Mesendoderm (in vitro differentiated cells): ENCODE data around the gene BLOC1S2.

Experiments used
- DNase-seq: peaks from one replicate; pipeline ENCODE4 v3.0.0; 2013
- H2AK5ac ChIP-seq: 2 replicates; pipeline ENCODE4 v1.6.1; 2013; ENCODE audit warnings: low read length, inconsistent platforms
- H2BK120ac ChIP-seq: 2 replicates; pipeline ENCODE4 v1.6.1; 2013; ENCODE audit warnings: low read depth, mild to moderate bottlenecking, low read length, moderate library complexity, mixed read lengths
- H2BK15ac ChIP-seq: replicated peaks from 2 replicates; pipeline ENCODE4 v1.6.1; 2013; ENCODE audit warnings: low read depth, mild to moderate bottlenecking, moderate library complexity
- H2BK5ac ChIP-seq: 2 replicates; pipeline ENCODE4 v1.6.1; 2013; ENCODE audit warnings: low read length, inconsistent platforms
- H3K18ac ChIP-seq: 2 replicates; pipeline ENCODE4 v1.6.1; 2013; ENCODE audit warnings: mild to moderate bottlenecking, low read length, mixed read lengths
- H3K23ac ChIP-seq: one replicate; pipeline ENCODE4 v1.6.1; 2013; ENCODE audit warnings: low read length
- H3K27ac ChIP-seq: 2 replicates; pipeline ENCODE4 v1.5.1; 2013; ENCODE audit warnings: low read depth, mild to moderate bottlenecking, inconsistent platforms, low read length, moderate library complexity
- H3K27me3 ChIP-seq: 2 replicates; pipeline ENCODE4 v1.6.1; 2013; ENCODE audit warnings: low read length, control low read depth, mild to moderate bottlenecking, inconsistent platforms; ENCODE audit not compliant: insufficient read depth, poor library complexity
- H3K36me3 ChIP-seq: 2 replicates; pipeline ENCODE4 v1.6.1; 2013; ENCODE audit warnings: low read length, inconsistent platforms; ENCODE audit not compliant: control insufficient read depth, insufficient read depth
- H3K4ac ChIP-seq: one replicate; pipeline ENCODE4 v1.6.1; 2013; ENCODE audit warnings: low read depth, mild to moderate bottlenecking, low read length, moderate library complexity
- H3K4me1 ChIP-seq: 2 replicates; pipeline ENCODE4 v1.6.1; 2013; ENCODE audit warnings: low read depth, low read length, inconsistent platforms; ENCODE audit not compliant: control insufficient read depth
- H3K4me2 ChIP-seq: 2 replicates; pipeline ENCODE4 v1.6.1; 2013; ENCODE audit warnings: low read length
- H3K4me3 ChIP-seq: 2 replicates; pipeline ENCODE4 v1.5.1; 2013; ENCODE audit warnings: mild to moderate bottlenecking, low read length
- H3K56ac ChIP-seq: one replicate; pipeline ENCODE4 v1.6.1; 2013; ENCODE audit warnings: low read length
- H3K79me1 ChIP-seq: 2 replicates; pipeline ENCODE4 v1.6.1; 2013; ENCODE audit warnings: low read length, inconsistent platforms
- H3K79me2 ChIP-seq: 2 replicates; pipeline ENCODE4 v1.6.1; 2013; ENCODE audit warnings: mild to moderate bottlenecking, low read length; ENCODE audit not compliant: control insufficient read depth, insufficient read depth
- H3K9ac ChIP-seq: 2 replicates; pipeline ENCODE4 v1.6.1; 2013; ENCODE audit warnings: low read length, inconsistent platforms
- H4K5ac ChIP-seq: one replicate; pipeline ENCODE4 v1.6.1; 2013; ENCODE audit warnings: low read length
- H4K8ac ChIP-seq: one replicate; pipeline ENCODE4 v1.6.1; 2013; ENCODE audit warnings: low read depth, mild to moderate bottlenecking, control low read depth, low read length, moderate library complexity
- WGBS: extraction: QIAGEN DNeasy Blood & Tissue Kit; methylation state at CpG from one replicate; pipeline ENCODE4 v1.1.7; 2013; ENCODE audit warnings: low lambda C conversion rate, missing lambda C conversion rate; ENCODE audit not compliant: insufficient coverage; ENCODE audit errors: extremely low coverage; 5-methylcytosine and 5-hydroxymethylcytosine counted together

The BLOC1S2 gene

DNA sequence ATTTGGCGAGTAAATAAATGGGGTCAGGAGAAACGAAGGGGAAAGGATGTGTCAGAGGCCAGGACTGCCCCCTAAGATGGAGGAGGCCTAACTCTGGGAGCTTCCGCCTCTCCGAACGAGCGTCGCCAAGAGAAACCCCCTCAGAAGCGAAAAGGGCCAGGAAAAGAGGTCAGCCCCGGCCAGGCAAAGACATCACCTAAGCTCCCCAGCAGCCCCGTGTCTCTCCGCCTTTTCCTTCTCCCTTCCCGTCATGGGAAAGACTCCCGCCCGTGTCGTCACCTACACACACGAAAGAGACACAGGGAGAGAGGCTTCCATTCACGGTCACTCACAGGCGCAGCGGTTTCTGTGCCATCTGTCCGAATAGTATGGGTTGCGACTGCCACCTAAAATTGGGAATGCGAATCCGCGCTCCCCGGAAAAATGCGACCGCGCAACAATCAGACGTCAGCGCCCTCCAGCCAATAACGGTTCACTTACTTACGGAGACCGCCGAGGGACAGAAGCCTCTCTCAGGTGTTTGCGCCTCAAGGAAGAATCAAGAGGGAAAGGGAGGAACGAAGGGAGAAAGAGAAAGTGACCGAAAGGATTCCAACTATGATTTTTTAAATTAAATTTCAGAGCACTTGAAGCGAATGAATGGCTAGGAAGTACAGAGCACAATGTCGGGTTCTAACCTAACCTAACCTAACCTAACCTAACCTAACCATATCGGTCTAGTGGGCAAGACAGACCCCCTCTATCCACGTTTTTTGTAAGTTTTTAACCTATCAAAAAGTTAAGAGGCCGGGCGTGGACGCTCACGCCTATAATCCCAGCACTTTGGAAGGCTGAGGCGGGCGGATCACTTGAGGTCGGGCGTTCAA lies 19.0 kb downstream of the BLOC1S2 start, which contains the start of gene CWF19L1:
TSS of gene CWF19L1 (minus strand) at position 400 of the 866 bp plus-strand sequence. CDS start at position 355, 45 bp downstream.
- peak within 1 kb of the TSS; percentile 95 for H3K4me3 ChIP-seq
- peak within 1 kb of the TSS; percentile 98 for H3K56ac ChIP-seq
- H3K27me3 ChIP-seq, result no peaks in the 10 kb centered on the region
- DNase-seq, result peak; percentile 93
- H3K36me3 ChIP-seq, result no peaks in the 10 kb centered on the region
- H4K5ac ChIP-seq, result peak within 1 kb of the TSS; percentile 68
- H2BK120ac ChIP-seq, result no peak within 1 kb of the TSS
- peak within 1 kb of the TSS; percentile 37 for H3K4me2 ChIP-seq
- peaks cover 4% of the 10 kb centered on the region for H3K79me2 ChIP-seq
- H3K27ac ChIP-seq, result no peak within 1 kb of the TSS
- H2BK15ac ChIP-seq, result no peak within 1 kb of the TSS
- no peaks in the 10 kb centered on the region for H3K4me1 ChIP-seq
- no peak within 1 kb of the TSS for H3K18ac ChIP-seq
- peak within 1 kb of the TSS; percentile 93 for H3K9ac ChIP-seq
- no CpG with 5 or more reads among the region's 49 CpGs for WGBS
- H2AK5ac ChIP-seq, result no peak within 1 kb of the TSS
- H2BK5ac ChIP-seq, result no peak within 1 kb of the TSS
- H3K79me1 ChIP-seq, result peaks cover 8% of the 10 kb centered on the region
- H4K8ac ChIP-seq, result peak within 1 kb of the TSS; percentile 90
- no peak within 1 kb of the TSS for H3K23ac ChIP-seq
- no peak within 1 kb of the TSS for H3K4ac ChIP-seq

GRCh38 chr10:100265821-100266485 lies 20.5 kb downstream of the BLOC1S2 start:
- no peak for DNase-seq
- Histone ChIP-seq H3K79me1 (peaks cover 9% of the 10 kb centered on the region), H3K9ac (no peak overlapping the region), H3K23ac (no peak overlapping the region), H3K4me1 (no peaks in the 10 kb centered on the region), H3K79me2 (peaks cover 4% of the 10 kb centered on the region), H3K27me3 (no peaks in the 10 kb centered on the region), H3K4me3 (no peak overlapping the region), H2BK15ac (no peak overlapping the region), H3K4me2 (no peak overlapping the region), H4K8ac (no peak overlapping the region), H2BK120ac (no peak overlapping the region), H4K5ac (no peak overlapping the region), H3K36me3 (no peaks in the 10 kb centered on the region), H3K27ac (no peak overlapping the region), H2AK5ac (no peak overlapping the region), H3K56ac (no peak overlapping the region), H2BK5ac (no peak overlapping the region), H3K18ac (no peak overlapping the region), H3K4ac (no peak overlapping the region)
- no CpG with 5 or more reads among the region's 15 CpGs for WGBS

- Histone ChIP-seq H3K23ac (no peak overlapping the region), H3K27ac (no peak overlapping the region), H3K4me1 (no peaks in the 10 kb centered on the region), H3K4ac (no peak overlapping the region), H3K4me2 (no peak overlapping the region), H3K79me1 (no peaks in the 10 kb centered on the region), H2BK15ac (no peak overlapping the region), H3K27me3 (no peaks in the 10 kb centered on the region), H3K56ac (no peak overlapping the region), H2BK120ac (no peak overlapping the region), H3K9ac (no peak overlapping the region), H3K18ac (no peak overlapping the region), H2BK5ac (no peak overlapping the region), H3K4me3 (no peak overlapping the region), H3K79me2 (no peaks in the 10 kb centered on the region), H2AK5ac (no peak overlapping the region), H4K5ac (no peak overlapping the region), H4K8ac (no peak overlapping the region), H3K36me3 (peaks cover 3% of the 10 kb centered on the region)
- no CpG with 5 or more reads among the region's 3 CpGs for WGBS
- DNase-seq, result no peak
Measured at GRCh38 chr10:100254191-100254590, 32.3 kb downstream of the BLOC1S2 start.

DNA sequence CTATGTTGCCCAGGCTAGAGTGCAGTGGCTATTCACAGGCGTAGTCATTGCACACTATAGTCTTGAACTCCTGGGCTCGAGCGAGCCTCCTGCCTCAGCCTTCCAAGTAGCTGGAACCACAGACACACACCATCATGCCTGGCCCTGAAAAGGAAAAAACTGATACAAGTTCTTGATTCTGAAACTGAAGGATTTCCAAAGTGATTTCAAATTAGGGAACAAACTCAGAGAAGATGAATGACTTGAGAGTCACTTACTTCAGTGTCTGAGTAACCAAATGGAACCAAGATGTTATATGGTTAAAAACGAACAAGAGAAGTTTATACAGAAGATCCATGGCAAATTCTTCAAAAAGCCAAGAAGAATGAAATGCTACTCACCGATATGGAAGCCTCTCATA lies 33.4 kb downstream of the BLOC1S2 start:
- H3K9ac ChIP-seq, result no peak overlapping the region
- H3K4me1 ChIP-seq, result no peaks in the 10 kb centered on the region
- H3K4me3 ChIP-seq, result no peak overlapping the region
- H3K4ac ChIP-seq, result no peak overlapping the region
- WGBS, result no CpG with 5 or more reads among the region's 5 CpGs
- H3K4me2 ChIP-seq, result no peak overlapping the region
- no peak overlapping the region for H4K5ac ChIP-seq
- H3K79me2 ChIP-seq, result no peaks in the 10 kb centered on the region
- no peaks in the 10 kb centered on the region for H3K79me1 ChIP-seq
- H2AK5ac ChIP-seq, result no peak overlapping the region
- H3K18ac ChIP-seq, result no peak overlapping the region
- no peak overlapping the region for H3K23ac ChIP-seq
- H4K8ac ChIP-seq, result no peak overlapping the region
- no peak overlapping the region for H2BK15ac ChIP-seq
- H3K56ac ChIP-seq, result no peak overlapping the region
- no peak for DNase-seq
- H2BK120ac ChIP-seq, result no peak overlapping the region
- H3K36me3 ChIP-seq, result peaks cover 3% of the 10 kb centered on the region
- H2BK5ac ChIP-seq, result no peak overlapping the region
- no peaks in the 10 kb centered on the region for H3K27me3 ChIP-seq
- no peak overlapping the region for H3K27ac ChIP-seq

DNA sequence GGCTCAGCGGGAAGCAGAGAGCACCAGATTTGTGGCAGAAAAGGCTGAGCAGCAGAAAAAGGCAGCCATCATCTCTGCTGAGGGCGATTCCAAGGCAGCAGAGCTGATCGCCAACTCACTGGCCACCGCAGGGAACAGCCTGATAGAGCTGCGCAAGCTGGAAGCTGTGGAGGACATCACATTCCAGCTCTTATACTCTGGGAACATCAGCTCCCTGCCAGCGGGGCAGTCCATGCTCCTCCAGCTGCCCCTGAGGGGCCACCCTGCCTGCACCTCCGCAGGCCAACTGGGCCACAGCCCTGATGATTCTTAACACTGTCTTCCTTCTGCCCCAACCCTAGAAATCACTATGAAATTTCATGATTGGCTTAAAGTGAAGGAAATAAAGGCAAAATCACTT lies 37.7 kb downstream of the BLOC1S2 start:
- H3K27ac ChIP-seq, result no peak overlapping the region
- no peaks in the 10 kb centered on the region for H3K4me1 ChIP-seq
- peaks cover 2% of the 10 kb centered on the region for H3K36me3 ChIP-seq
- H3K18ac ChIP-seq, result no peak overlapping the region
- no peak overlapping the region for H3K56ac ChIP-seq
- H3K9ac ChIP-seq, result no peak overlapping the region
- H2AK5ac ChIP-seq, result no peak overlapping the region
- H3K4me2 ChIP-seq, result no peak overlapping the region
- H2BK120ac ChIP-seq, result no peak overlapping the region
- no peak overlapping the region for H3K4ac ChIP-seq
- H4K8ac ChIP-seq, result no peak overlapping the region
- H2BK15ac ChIP-seq, result no peak overlapping the region
- no peak for DNase-seq
- H3K4me3 ChIP-seq, result no peak overlapping the region
- no peak overlapping the region for H4K5ac ChIP-seq
- H3K79me2 ChIP-seq, result no peaks in the 10 kb centered on the region
- no CpG with 5 or more reads among the region's 7 CpGs for WGBS
- no peak overlapping the region for H3K23ac ChIP-seq
- H2BK5ac ChIP-seq, result no peak overlapping the region
- no peaks in the 10 kb centered on the region for H3K79me1 ChIP-seq
- H3K27me3 ChIP-seq, result no peaks in the 10 kb centered on the region
